ENCODE data around the gene ALK. TPM values are rescaled to one million over a fixed set of nuclear protein-coding genes. Genes with fewer than 3 reads are reported as not detected.

Gene ALK
- total RNA-seq, 6 donors from 2014 or later, result 0.17 to 2.1 (median 0.35) TPM

DNA sequence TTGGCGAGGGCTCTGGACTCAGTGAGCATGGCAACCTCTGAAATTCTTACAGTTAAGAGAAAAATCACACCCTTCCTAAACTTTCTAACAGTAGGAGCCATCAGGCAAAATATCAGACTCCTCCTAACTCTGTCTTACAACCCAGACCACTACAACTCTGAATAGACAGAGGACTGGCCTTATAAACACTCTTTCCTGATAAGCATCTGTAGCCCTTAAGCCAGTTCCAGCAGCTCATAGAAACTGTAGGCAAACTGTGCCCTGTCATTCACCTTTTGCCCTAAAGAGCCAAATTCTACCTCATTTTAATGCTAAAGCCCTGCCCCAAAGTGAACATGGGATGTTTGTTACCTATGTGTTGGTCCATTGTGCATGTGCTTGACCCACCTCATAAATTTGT, 304.8 kb downstream of the ALK start:
- Histone ChIP-seq H3K27me3 (no peaks in the 10 kb centered on the region), H3K4me3 (no peak overlapping the region), H3K27ac (no peak overlapping the region), H3K9me3 (no peaks in the 10 kb centered on the region), H3K36me3 (no peaks in the 10 kb centered on the region), H3K4me1 (no peaks in the 10 kb centered on the region)
- TF ChIP-seq EP300 (IDR thresholded peaks at IDR 0.05) (no peak), POLR2A (IDR thresholded peaks at IDR 0.05) (no peak), POLR2AphosphoS5 (IDR thresholded peaks at IDR 0.05) (no peak)
- TF ChIP-seq, protein P1, sequence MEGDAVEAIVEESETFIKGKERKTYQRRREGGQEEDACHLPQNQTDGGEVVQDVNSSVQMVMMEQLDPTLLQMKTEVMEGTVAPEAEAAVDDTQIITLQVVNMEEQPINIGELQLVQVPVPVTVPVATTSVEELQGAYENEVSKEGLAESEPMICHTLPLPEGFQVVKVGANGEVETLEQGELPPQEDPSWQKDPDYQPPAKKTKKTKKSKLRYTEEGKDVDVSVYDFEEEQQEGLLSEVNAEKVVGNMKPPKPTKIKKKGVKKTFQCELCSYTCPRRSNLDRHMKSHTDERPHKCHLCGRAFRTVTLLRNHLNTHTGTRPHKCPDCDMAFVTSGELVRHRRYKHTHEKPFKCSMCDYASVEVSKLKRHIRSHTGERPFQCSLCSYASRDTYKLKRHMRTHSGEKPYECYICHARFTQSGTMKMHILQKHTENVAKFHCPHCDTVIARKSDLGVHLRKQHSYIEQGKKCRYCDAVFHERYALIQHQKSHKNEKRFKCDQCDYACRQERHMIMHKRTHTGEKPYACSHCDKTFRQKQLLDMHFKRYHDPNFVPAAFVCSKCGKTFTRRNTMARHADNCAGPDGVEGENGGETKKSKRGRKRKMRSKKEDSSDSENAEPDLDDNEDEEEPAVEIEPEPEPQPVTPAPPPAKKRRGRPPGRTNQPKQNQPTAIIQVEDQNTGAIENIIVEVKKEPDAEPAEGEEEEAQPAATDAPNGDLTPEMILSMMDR (IDR thresholded peaks at IDR 0.05), result no peak
- ATAC-seq (ENCODE audit: low FRiP score in 2 of 2), result no peak
- WGBS, 2 donors, result 33 to 65% methylated on average over 1 of the region's 1 CpG
- no peak for DNase-seq

- Histone ChIP-seq H3K4me3 (no peak overlapping the region), H3K27ac (no peak overlapping the region), H3K4me1 (no peaks in the 10 kb centered on the region), H3K27me3 (no peaks in the 10 kb centered on the region), H3K9me3 (no peaks in the 10 kb centered on the region), H3K36me3 (no peaks in the 10 kb centered on the region)
- 73 to 83% methylated on average over 3 to 6 of the region's 6 CpGs for WGBS, 2 donors
- DNase-seq (no peak), ATAC-seq (ENCODE audit: low FRiP score in 2 of 2) (no peak)
- TF ChIP-seq POLR2A (IDR thresholded peaks at IDR 0.05) (no peak), EP300 (IDR thresholded peaks at IDR 0.05) (no peak), POLR2AphosphoS5 (IDR thresholded peaks at IDR 0.05) (no peak)
- TF ChIP-seq, protein P1 (IDR thresholded peaks at IDR 0.05), result no peak
Measured at GRCh38 chr2:29615841-29616240, 305.5 kb downstream of the ALK start.

GRCh38 chr2:29615183-29615582, 306.2 kb downstream of the ALK start:
- ATAC-seq (ENCODE audit: low FRiP score in 2 of 2) (no peak), DNase-seq (no peak)
- TF ChIP-seq POLR2A (IDR thresholded peaks at IDR 0.05) (no peak), POLR2AphosphoS5 (IDR thresholded peaks at IDR 0.05) (no peak), EP300 (IDR thresholded peaks at IDR 0.05) (no peak)
- TF ChIP-seq, protein P1 (IDR thresholded peaks at IDR 0.05), result no peak
- Histone ChIP-seq H3K36me3 (no peaks in the 10 kb centered on the region), H3K27ac (no peak overlapping the region), H3K4me1 (no peaks in the 10 kb centered on the region), H3K9me3 (no peaks in the 10 kb centered on the region), H3K4me3 (no peak overlapping the region), H3K27me3 (no peaks in the 10 kb centered on the region)
- 70 to 74% methylated on average over 5 of the region's 5 CpGs for WGBS, 2 donors

- Histone ChIP-seq H3K4me3 (no peak overlapping the region), H3K27me3 (no peaks in the 10 kb centered on the region), H3K4me1 (no peaks in the 10 kb centered on the region), H3K36me3 (no peaks in the 10 kb centered on the region), H3K27ac (no peak overlapping the region), H3K9me3 (no peaks in the 10 kb centered on the region)
- 86 to 97% methylated on average over 6 of the region's 6 CpGs for WGBS, 2 donors
- ATAC-seq (ENCODE audit: low FRiP score in 2 of 2) (no peak), DNase-seq (no peak)
- TF ChIP-seq EP300 (IDR thresholded peaks at IDR 0.05) (no peak), POLR2A (IDR thresholded peaks at IDR 0.05) (no peak), POLR2AphosphoS5 (IDR thresholded peaks at IDR 0.05) (no peak)
- TF ChIP-seq, protein P1 (IDR thresholded peaks at IDR 0.05), result no peak
Measured at GRCh38 chr2:29614295-29614830, 307.0 kb downstream of the ALK start.

GRCh38 chr2:29613792-29614266, 307.6 kb downstream of the ALK start:
- Histone ChIP-seq H3K4me1 (no peaks in the 10 kb centered on the region), H3K27me3 (no peaks in the 10 kb centered on the region), H3K9me3 (no peaks in the 10 kb centered on the region), H3K36me3 (no peaks in the 10 kb centered on the region), H3K27ac (no peak overlapping the region), H3K4me3 (no peak overlapping the region)
- DNase-seq (no peak), ATAC-seq (ENCODE audit: low FRiP score in 2 of 2) (no peak)
- TF ChIP-seq EP300 (IDR thresholded peaks at IDR 0.05), result no peak
- TF ChIP-seq, protein P1 (IDR thresholded peaks at IDR 0.05), result no peak
- TF ChIP-seq POLR2AphosphoS5 (IDR thresholded peaks at IDR 0.05), result no peak
- TF ChIP-seq POLR2A (IDR thresholded peaks at IDR 0.05), result no peak
- 80% methylated on average over 6 to 8 of the region's 8 CpGs for WGBS, 2 donors
